Measurements from ENCODE around the gene PLCH1.

The PLCH1 gene

GRCh38 chr3:155661042-155661441 is 83.8 kb downstream of the PLCH1 start:
- H3K9me2 ChIP-seq (replicated peaks; ENCODE audit: control insufficient read depth, low read length), result no peaks in the 10 kb centered on the region
- no peaks in the 10 kb centered on the region for H3F3A ChIP-seq (ENCODE audit: control insufficient read depth, insufficient read depth)
- H3K79me2 ChIP-seq (ENCODE audit: control insufficient read depth, low read length), result no peaks in the 10 kb centered on the region
- no peak overlapping the region for H3K4me3 ChIP-seq (ENCODE audit: low read length)
- H3K4me1 ChIP-seq (ENCODE audit: control insufficient read depth, low read length), result no peaks in the 10 kb centered on the region
- no peak for TF ChIP-seq CTCF (IDR thresholded peaks at IDR 0.05; ENCODE audit: low read depth, low read length, poor library complexity, severe bottlenecking)
- TF ChIP-seq EZH2phosphoT487 (IDR thresholded peaks at IDR 0.05; ENCODE audit: borderline replicate concordance, low read length), result no peak
- H3K9me3 ChIP-seq (ENCODE audit: control insufficient read depth, insufficient read depth, low read length), result no peaks in the 10 kb centered on the region
- no peak overlapping the region for H3K27ac ChIP-seq (ENCODE audit: low read depth, low read length)
- no peaks in the 10 kb centered on the region for H4K20me1 ChIP-seq (ENCODE audit: control insufficient read depth, insufficient read depth, low read depth, low read length)
- no peak overlapping the region for H3K4me2 ChIP-seq (ENCODE audit: low read length)
- H3K36me3 ChIP-seq (ENCODE audit: control insufficient read depth, low read length), result no peaks in the 10 kb centered on the region
- peaks cover 4% of the 10 kb centered on the region; the same call in 1 of the 2 replicates for H3K27me3 ChIP-seq (ENCODE audit: control insufficient read depth, low read length)

- H3K4me1 ChIP-seq (ENCODE audit: control insufficient read depth, low read length), result no peaks in the 10 kb centered on the region
- no peaks in the 10 kb centered on the region for H3K36me3 ChIP-seq (ENCODE audit: control insufficient read depth, low read length)
- no peaks in the 10 kb centered on the region for H3F3A ChIP-seq (ENCODE audit: control insufficient read depth, insufficient read depth)
- no peak overlapping the region for H3K4me2 ChIP-seq (ENCODE audit: low read length)
- no peak overlapping the region for H3K4me3 ChIP-seq (ENCODE audit: low read length)
- no peaks in the 10 kb centered on the region for H3K9me2 ChIP-seq (replicated peaks; ENCODE audit: control insufficient read depth, low read length)
- H3K27me3 ChIP-seq (ENCODE audit: control insufficient read depth, low read length), result peaks cover 4% of the 10 kb centered on the region; the same call in 1 of the 2 replicates
- no peak overlapping the region for H3K27ac ChIP-seq (ENCODE audit: low read depth, low read length)
- TF ChIP-seq CTCF (IDR thresholded peaks at IDR 0.05; ENCODE audit: low read depth, low read length, poor library complexity, severe bottlenecking), result no peak
- no peak for TF ChIP-seq EZH2phosphoT487 (IDR thresholded peaks at IDR 0.05; ENCODE audit: borderline replicate concordance, low read length)
- H4K20me1 ChIP-seq (ENCODE audit: control insufficient read depth, insufficient read depth, low read depth, low read length), result no peaks in the 10 kb centered on the region
- no peaks in the 10 kb centered on the region for H3K9me3 ChIP-seq (ENCODE audit: control insufficient read depth, insufficient read depth, low read length)
- H3K79me2 ChIP-seq (ENCODE audit: control insufficient read depth, low read length), result no peaks in the 10 kb centered on the region
Observed at GRCh38 chr3:155658671-155659261, 86.1 kb downstream of the PLCH1 start.

GRCh38 chr3:155658006-155658405 is 86.9 kb downstream of the PLCH1 start:
- H3K36me3 ChIP-seq (ENCODE audit: control insufficient read depth, low read length), result no peaks in the 10 kb centered on the region
- peaks cover 4% of the 10 kb centered on the region; the same call in 1 of the 2 replicates for H3K27me3 ChIP-seq (ENCODE audit: control insufficient read depth, low read length)
- H3K27ac ChIP-seq (ENCODE audit: low read depth, low read length), result no peak overlapping the region
- H3F3A ChIP-seq (ENCODE audit: control insufficient read depth, insufficient read depth), result no peaks in the 10 kb centered on the region
- no peak overlapping the region for H3K4me2 ChIP-seq (ENCODE audit: low read length)
- H3K4me3 ChIP-seq (ENCODE audit: low read length), result no peak overlapping the region
- H3K9me3 ChIP-seq (ENCODE audit: control insufficient read depth, insufficient read depth, low read length), result no peaks in the 10 kb centered on the region
- TF ChIP-seq EZH2phosphoT487 (IDR thresholded peaks at IDR 0.05; ENCODE audit: borderline replicate concordance, low read length) (no peak), CTCF (IDR thresholded peaks at IDR 0.05; ENCODE audit: low read depth, low read length, poor library complexity, severe bottlenecking) (no peak)
- H4K20me1 ChIP-seq (ENCODE audit: control insufficient read depth, insufficient read depth, low read depth, low read length), result no peaks in the 10 kb centered on the region
- H3K79me2 ChIP-seq (ENCODE audit: control insufficient read depth, low read length), result no peaks in the 10 kb centered on the region
- H3K4me1 ChIP-seq (ENCODE audit: control insufficient read depth, low read length), result no peaks in the 10 kb centered on the region
- no peaks in the 10 kb centered on the region for H3K9me2 ChIP-seq (replicated peaks; ENCODE audit: control insufficient read depth, low read length)
